ENCODE results near the gene RGS2.

- TF ChIP-seq POLR2A (IDR thresholded peaks at IDR 0.05), result no peak
- TF ChIP-seq EP300 (IDR thresholded peaks at IDR 0.05), result no peak
- TF ChIP-seq, protein P1, sequence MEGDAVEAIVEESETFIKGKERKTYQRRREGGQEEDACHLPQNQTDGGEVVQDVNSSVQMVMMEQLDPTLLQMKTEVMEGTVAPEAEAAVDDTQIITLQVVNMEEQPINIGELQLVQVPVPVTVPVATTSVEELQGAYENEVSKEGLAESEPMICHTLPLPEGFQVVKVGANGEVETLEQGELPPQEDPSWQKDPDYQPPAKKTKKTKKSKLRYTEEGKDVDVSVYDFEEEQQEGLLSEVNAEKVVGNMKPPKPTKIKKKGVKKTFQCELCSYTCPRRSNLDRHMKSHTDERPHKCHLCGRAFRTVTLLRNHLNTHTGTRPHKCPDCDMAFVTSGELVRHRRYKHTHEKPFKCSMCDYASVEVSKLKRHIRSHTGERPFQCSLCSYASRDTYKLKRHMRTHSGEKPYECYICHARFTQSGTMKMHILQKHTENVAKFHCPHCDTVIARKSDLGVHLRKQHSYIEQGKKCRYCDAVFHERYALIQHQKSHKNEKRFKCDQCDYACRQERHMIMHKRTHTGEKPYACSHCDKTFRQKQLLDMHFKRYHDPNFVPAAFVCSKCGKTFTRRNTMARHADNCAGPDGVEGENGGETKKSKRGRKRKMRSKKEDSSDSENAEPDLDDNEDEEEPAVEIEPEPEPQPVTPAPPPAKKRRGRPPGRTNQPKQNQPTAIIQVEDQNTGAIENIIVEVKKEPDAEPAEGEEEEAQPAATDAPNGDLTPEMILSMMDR (IDR thresholded peaks at IDR 0.05), result no peak
These were observed 6.4 kb upstream of the RGS2 start for GRCh38 chr1:192802406-192802805.

All from stomach (tissue), 4 donors.